H1 (cell line): ENCODE measurements around the gene KDELR1. TPM values are rescaled to one million over a fixed set of nuclear protein-coding genes. Genes with fewer than 3 reads are reported as not detected.

Experiments
- CTCF ChIA-PET: fragments of 300-600 bp; sonication (Branson Sonifier 250); formaldehyde crosslinking; loops from one replicate; lab custom pipeline; 2021; ENCODE audit not compliant: partially characterized antibody; lab: Charles Lee
- POLR2A ChIA-PET: fragments of 300-600 bp; sonication (Branson Sonifier 250); formaldehyde crosslinking; loops from one replicate; lab custom pipeline; 2021; ENCODE audit warnings: inconsistent platforms; ENCODE audit not compliant: partially characterized antibody; lab: Charles Lee
- DNase-seq, 2 experiments: peaks; one replicate each; pipeline versions ENCODE4 v3.0.0 to v3.0.0-alpha.2; 2010 to 2022; ENCODE audit warnings: low spot score in 2 of 2, low read depth in 1 of 2, mixed read lengths in 1 of 2
- FAIRE-seq: peaks from 2 replicates; lab custom pipeline; 2011; peaks lifted over from hg19 to GRCh38; lab: Jason Lieb, UNC
- H2AFZ ChIP-seq: 2 replicates; pipeline ENCODE4 v1.8.1; 2012; ENCODE audit warnings: low read length, inconsistent platforms
- H2AK5ac ChIP-seq: 2 replicates; pipeline ENCODE4 v1.6.1; 2013; ENCODE audit warnings: low read depth, low read length
- H2BK120ac ChIP-seq: replicated peaks from 2 replicates; pipeline ENCODE3; 2013; ENCODE audit warnings: low read depth, low read length, inconsistent platforms
- H2BK12ac ChIP-seq: 2 replicates; pipeline ENCODE4 v1.6.1; 2013; ENCODE audit warnings: low read depth, low read length
- H2BK15ac ChIP-seq: 2 replicates; pipeline ENCODE4 v1.6.1; 2013; ENCODE audit warnings: low read length
- H2BK20ac ChIP-seq: 2 replicates; pipeline ENCODE4 v1.6.1; 2013; ENCODE audit warnings: low read length
- H2BK5ac ChIP-seq: 2 replicates; pipeline ENCODE4 v1.6.1; 2013; ENCODE audit warnings: low read depth, low read length
- H3K14ac ChIP-seq: 2 replicates; pipeline ENCODE4 v1.6.1; 2013; ENCODE audit warnings: inconsistent platforms; ENCODE audit not compliant: insufficient read length
- H3K18ac ChIP-seq: 2 replicates; pipeline ENCODE4 v1.6.1; 2013; ENCODE audit warnings: low read length; ENCODE audit errors: extremely low read depth
- H3K23ac ChIP-seq: 2 replicates; pipeline ENCODE4 v1.6.1; 2013; ENCODE audit warnings: inconsistent platforms; ENCODE audit not compliant: insufficient read length
- H3K23me2 ChIP-seq: 2 replicates; pipeline ENCODE4 v1.6.1; 2013; ENCODE audit warnings: low read depth, low read length
- H3K27ac ChIP-seq: 2 replicates; pipeline ENCODE4 v1.6.1; 2011; ENCODE audit warnings: low read depth, low read length, inconsistent platforms
- H3K27me3 ChIP-seq, 4 experiments: replicated peaks in 1 of 4; 1 replicate in 1 of 4; 2 replicates in 3 of 4; pipeline versions ENCODE4 v1.6.1 to v1.8.1; 2011 to 2013; ENCODE audit warnings: low read length in 3 of 4, mild to moderate bottlenecking in 3 of 4, inconsistent platforms in 2 of 4, mixed read lengths in 2 of 4, moderate library complexity in 1 of 4; ENCODE audit not compliant: control insufficient read depth in 3 of 4, insufficient read depth in 3 of 4; ENCODE audit errors: extremely low read depth in 1 of 4
- H3K36me3 ChIP-seq, 4 experiments: 2 replicates each; pipeline versions ENCODE4 v1.6.1 to v1.8.1; 2011 to 2013; ENCODE audit warnings: mild to moderate bottlenecking in 4 of 4, low read length in 3 of 4, moderate library complexity in 2 of 4, control low read depth in 1 of 4, inconsistent platforms in 1 of 4; ENCODE audit not compliant: insufficient read depth in 4 of 4, control insufficient read depth in 2 of 4
- H3K4ac ChIP-seq: replicated peaks from 2 replicates; pipeline ENCODE3; 2013; ENCODE audit warnings: low read length, low read depth, mixed read lengths, inconsistent platforms; ENCODE audit not compliant: insufficient read length
- H3K4me1 ChIP-seq, 4 experiments: replicated peaks in 1 of 4; 1 replicate in 1 of 4; 2 replicates in 3 of 4; pipeline versions ENCODE4 v1.6.1 to v1.8.1; 2011 to 2013; ENCODE audit warnings: low read length in 3 of 4, inconsistent platforms in 2 of 4, mixed read lengths in 1 of 4; ENCODE audit not compliant: insufficient read depth in 4 of 4, control insufficient read depth in 3 of 4
- H3K4me2 ChIP-seq, 2 experiments: 2 replicates each; pipeline versions ENCODE4 v1.6.1 to v1.8.1; 2011 to 2013; ENCODE audit warnings: low read depth in 2 of 2, low read length in 2 of 2, control low read depth in 1 of 2, inconsistent platforms in 1 of 2, mild to moderate bottlenecking in 1 of 2; ENCODE audit not compliant: insufficient read depth in 1 of 2
- H3K4me3 ChIP-seq, 4 experiments: fragments of 200-600, 300-600 bp in 1 of 4; sonication (generic), shearing (Covaris generic), sonication (Bioruptor Twin) in 1 of 4; 2 replicates each; pipeline versions ENCODE4 v1.5.1 to v1.8.1; 2011 to 2016; ENCODE audit warnings: low read length in 4 of 4, low read depth in 3 of 4, control low read depth in 2 of 4, inconsistent platforms in 2 of 4, mild to moderate bottlenecking in 2 of 4, mixed read lengths in 1 of 4, moderate library complexity in 1 of 4; ENCODE audit not compliant: insufficient read depth in 2 of 4; ENCODE audit errors: extremely low read depth in 1 of 4
- H3K56ac ChIP-seq: replicated peaks from 2 replicates; pipeline ENCODE3; 2013; ENCODE audit warnings: low read depth, mild to moderate bottlenecking, mixed read lengths, low read length, inconsistent platforms; ENCODE audit not compliant: insufficient read length
- H3K79me1 ChIP-seq: 2 replicates; pipeline ENCODE4 v1.6.1; 2013; ENCODE audit warnings: low read depth, low read length, control low read depth
- H3K79me2 ChIP-seq, 2 experiments: 2 replicates each; pipeline versions ENCODE4 v1.6.1 to v1.8.1; 2012 to 2013; ENCODE audit warnings: low read length in 2 of 2, mild to moderate bottlenecking in 2 of 2, inconsistent platforms in 1 of 2; ENCODE audit not compliant: insufficient read depth in 2 of 2, control insufficient read depth in 1 of 2
- H3K9ac ChIP-seq, 4 experiments: replicated peaks in 1 of 4; 1 replicate in 1 of 4; 2 replicates in 3 of 4; pipeline versions ENCODE4 v1.6.1 to v1.8.1; 2011 to 2013; ENCODE audit warnings: low read depth in 3 of 4, low read length in 3 of 4, control low read depth in 2 of 4, mild to moderate bottlenecking in 2 of 4, moderate library complexity in 2 of 4, inconsistent platforms in 1 of 4; ENCODE audit errors: extremely low read depth in 1 of 4
- H3K9me3 ChIP-seq, 2 experiments: 2 replicates each; pipeline versions ENCODE4 v1.6.1 to v1.8.1; 2012 to 2013; ENCODE audit warnings: mild to moderate bottlenecking in 2 of 2, moderate library complexity in 2 of 2, control low read depth in 1 of 2, inconsistent platforms in 1 of 2, low read depth in 1 of 2, low read length in 1 of 2, mixed read lengths in 1 of 2; ENCODE audit not compliant: insufficient read depth in 2 of 2
- H4K20me1 ChIP-seq, 2 experiments: replicated peaks in 1 of 2; 2 replicates each; pipeline versions ENCODE3 to v1.8.1; 2011 to 2013; ENCODE audit warnings: inconsistent platforms in 2 of 2, low read length in 2 of 2, mild to moderate bottlenecking in 1 of 2; ENCODE audit not compliant: insufficient read depth in 2 of 2, control insufficient read depth in 1 of 2
- H4K5ac ChIP-seq: 2 replicates; pipeline ENCODE4 v1.6.1; 2013; ENCODE audit warnings: low read length, low read depth, mixed read lengths, inconsistent platforms; ENCODE audit not compliant: insufficient read length
- H4K8ac ChIP-seq: 2 replicates; pipeline ENCODE4 v1.8.0; 2013; ENCODE audit warnings: mild to moderate bottlenecking, moderate library complexity, low read length, inconsistent platforms; ENCODE audit not compliant: insufficient read depth; ENCODE audit errors: extremely low read depth
- H4K91ac ChIP-seq: replicated peaks from 2 replicates; pipeline ENCODE3; 2013; ENCODE audit warnings: low read length, mixed read lengths, inconsistent platforms; ENCODE audit not compliant: insufficient read length
- MAX ChIP-seq: IDR thresholded peaks from 2 replicates; pipeline ENCODE4 v1.6.1; 2012; ENCODE audit warnings: inconsistent platforms
- SAP30 ChIP-seq: fragments of 300-600 bp; sonication (generic); IDR thresholded peaks from 2 replicates; pipeline ENCODE4 v1.7.1; 2012; ENCODE audit warnings: low read length, moderate library complexity, mild to moderate bottlenecking, inconsistent platforms; ENCODE audit not compliant: insufficient read depth, insufficient replicate concordance
- WGBS, 2 experiments: shearing (Covaris generic) in 1 of 2; methylation state at CpG; one replicate each; pipeline versions ENCODE4 v1.1.6 to v1.1.7; 2013 to 2015; ENCODE audit warnings: low lambda C conversion rate in 2 of 2, mixed read lengths in 2 of 2, inconsistent platforms in 1 of 2, low coverage in 1 of 2, missing lambda C conversion rate in 1 of 2; ENCODE audit not compliant: insufficient replicate concordance in 2 of 2, insufficient coverage in 1 of 2, insufficient read length in 1 of 2; ENCODE audit errors: extremely low coverage in 1 of 2, missing lambda C conversion rate in 1 of 2; 5-methylcytosine and 5-hydroxymethylcytosine counted together
- polyA plus RNA-seq, 7 experiments: library from polyadenylated mRNA; depleted of rRNA in 3 of 7; stranded (reverse) in 5 of 7; unstranded in 2 of 7; fragments of >200 nt in 5 of 7; fragments of 200-250 nt in 2 of 7; gene quantifications; 1 replicate in 5 of 7; 2 replicates in 1 of 7; 4 replicates in 1 of 7; pipeline versions ENCODE4 v1.2.1 to v1.2.3, GENCODE V29; 2011 to 2013; ENCODE audit warnings: missing spikeins in 2 of 7, mixed read lengths in 2 of 7
- total RNA-seq: library from RNA; stranded (reverse); fragmentation: NEBNext Ultra II Directional; extraction: Animal tissue kit (Norgen Biotek cat#: 25700); gene quantifications from 2 replicates; pipeline ENCODE4 v1.2.1, GENCODE V29; 2021

KDELR1 gene
- total and polyA plus RNA-seq, 2 of the 8 experiments (the other 6 are each of a cell fraction or from before 2014, with no cell fraction given) = 225 to 231 TPM

DNA sequence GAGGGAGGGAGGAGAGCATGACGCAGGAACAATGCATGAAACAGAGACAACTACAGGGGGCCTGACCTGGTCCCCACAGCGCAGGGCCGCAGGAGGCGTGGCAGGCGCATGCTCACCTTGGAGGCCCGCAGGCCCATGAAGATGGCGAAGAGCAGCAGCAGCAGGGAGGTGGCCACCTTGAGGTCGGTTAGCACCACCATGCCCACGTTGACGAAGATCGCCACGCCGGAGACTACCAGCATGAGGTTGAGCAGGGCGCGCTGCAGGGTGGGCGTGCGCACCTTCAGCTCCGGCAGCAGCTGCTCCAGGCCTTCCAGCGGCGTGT lies 49.0 kb downstream of the KDELR1 start:
- Histone ChIP-seq H3K79me2 (no peaks in the 10 kb centered on the region), H2BK120ac (no peak overlapping the region), H2AK5ac (no peak overlapping the region), H3K14ac (no peak overlapping the region), H4K8ac (no peak overlapping the region), H4K91ac (no peak overlapping the region), H2AFZ (no peak overlapping the region), H2BK12ac (0 out of 2 replicates have a peak overlapping the region, but pooled peaks have one; percentile 9), H3K4ac (no peak overlapping the region), H3K79me1 (no peaks in the 10 kb centered on the region), H2BK20ac (no peak overlapping the region), H3K4me2 (no peak overlapping the region), H3K36me3 (no peaks in the 10 kb centered on the region), H3K27ac (no peak overlapping the region), H3K23me2 (no peaks in the 10 kb centered on the region; the same call in 1 of the 2 replicates), H2BK15ac (0 out of 2 replicates have a peak overlapping the region, but pooled peaks have one; percentile 81), H3K27me3 (no peaks in the 10 kb centered on the region), H3K23ac (no peak overlapping the region), H4K20me1 (no peaks in the 10 kb centered on the region), H3K4me3 (no peak overlapping the region), H3K18ac (no peak overlapping the region), H3K56ac (no peak overlapping the region), H3K9ac (no peak overlapping the region), H2BK5ac (no peak overlapping the region), H3K4me1 (peaks cover 0 to 4% (median under 1%) of the 10 kb centered on the region in 4 experiments; a peak in 2 of 7 replicates), H3K9me3 (no peaks in the 10 kb centered on the region), H4K5ac (no peak overlapping the region)
- no peak for FAIRE-seq
- POLR2A ChIA-PET = no interaction called here
- CTCF ChIA-PET = interaction anchor here (1.2 kb wide), 2 partner anchors 8 to 9 kb away, joined by 3 to 4 read pairs; no protein-coding TSS in a partner anchor
- no peak for DNase-seq
- WGBS, 2 experiments = 83% methylated on average over 19 of the region's 20 CpGs; no CpG with 5 or more reads in 1 of the 2 experiments
- TF ChIP-seq MAX = 0 out of 2 replicates have a peak, but pooled peaks have one; percentile 16
- no peak for TF ChIP-seq SAP30
